Endothelial cell of umbilical vein (primary cell): ENCODE results near the gene ACTN3. TPM values are rescaled to one million over a fixed set of nuclear protein-coding genes. Genes with fewer than 3 reads are reported as not detected.
"Not testable (repeated sequence)": the region's sequence is repeated elsewhere in the genome, so short reads cannot be mapped to it uniquely, and the experiment has no call there.

Experiments used
- BruUV-seq: library from RNA; stranded (reverse); fragments of 400-500 nt; replicated peaks from 2 replicates; lab custom pipeline; 2021; lab: Mats Ljungman, UMichigan
- CTCF ChIA-PET: fragments of 300-600, 350-600 bp; sonication (Branson Sonifier 250); formaldehyde crosslinking; loops from one replicate; lab custom pipeline; 2021; ENCODE audit warnings: antibody characterized with exemption, inconsistent platforms; lab: Charles Lee
- POLR2A ChIA-PET: fragments of 300-600, 350-600 bp; sonication (Branson Sonifier 250); formaldehyde crosslinking; loops from one replicate; lab custom pipeline; 2021; ENCODE audit warnings: antibody characterized with exemption, inconsistent platforms; lab: Charles Lee
- DNase-seq: peaks from one replicate; pipeline ENCODE4 v3.0.0-alpha.2; 2011; ENCODE audit warnings: low read depth, low spot score
- FAIRE-seq: peaks from 2 replicates; lab custom pipeline; 2011; peaks lifted over from hg19 to GRCh38; lab: Jason Lieb, UNC
- H2AFZ ChIP-seq: 2 replicates; pipeline ENCODE4 v1.6.0; 2012; ENCODE audit warnings: low read depth, low read length, control low read depth, inconsistent platforms
- H3K27ac ChIP-seq: 2 replicates; pipeline ENCODE4 v1.5.1; 2011; ENCODE audit warnings: low read depth, mild to moderate bottlenecking, control low read depth, low read length, moderate library complexity; ENCODE audit not compliant: insufficient read depth
- H3K27me3 ChIP-seq, 2 experiments: 2 replicates each; pipeline versions ENCODE4 v1.6.0 to v1.6.1; 2011; ENCODE audit warnings: low read length in 2 of 2, mixed read lengths in 1 of 2; ENCODE audit not compliant: control insufficient read depth in 2 of 2, insufficient read depth in 2 of 2
- H3K36me3 ChIP-seq, 2 experiments: 2 replicates in 1 of 2; 3 replicates in 1 of 2; pipeline ENCODE4 v1.5.1; 2011; ENCODE audit warnings: low read length in 2 of 2, mild to moderate bottlenecking in 1 of 2, moderate library complexity in 1 of 2; ENCODE audit not compliant: control insufficient read depth in 2 of 2, insufficient read depth in 2 of 2; ENCODE audit errors: extremely low read depth in 1 of 2
- H3K4me1 ChIP-seq: 3 replicates; pipeline ENCODE4 v1.5.1; 2011; ENCODE audit warnings: mild to moderate bottlenecking, low read length; ENCODE audit not compliant: control insufficient read depth, insufficient read depth; ENCODE audit errors: extremely low read depth
- H3K4me2 ChIP-seq: 2 replicates; pipeline ENCODE4 v1.6.1; 2011; ENCODE audit warnings: low read length, control low read depth, mixed read lengths; ENCODE audit not compliant: insufficient read depth
- H3K4me3 ChIP-seq, 3 experiments: fragments of 200-600 bp in 1 of 3; sonication (generic), shearing (Covaris generic) in 1 of 3; replicated peaks in 1 of 3; 2 replicates each; pipeline ENCODE4 v1.5.1; 2011 to 2016; ENCODE audit warnings: control low read depth in 3 of 3, low read length in 3 of 3, mild to moderate bottlenecking in 2 of 3, inconsistent platforms in 1 of 3, low read depth in 1 of 3, moderate library complexity in 1 of 3; ENCODE audit not compliant: insufficient read depth in 1 of 3
- H3K79me2 ChIP-seq: 2 replicates; pipeline ENCODE4 v1.6.0; 2012; ENCODE audit warnings: low read length, inconsistent platforms; ENCODE audit not compliant: control insufficient read depth, insufficient read depth
- H3K9ac ChIP-seq: replicated peaks from 2 replicates; pipeline ENCODE3; 2011; ENCODE audit warnings: low read length, control low read depth; ENCODE audit not compliant: insufficient read depth; ENCODE audit errors: extremely low read depth
- H3K9me1 ChIP-seq: replicated peaks from 3 replicates; pipeline ENCODE4 v1.6.0; 2011; ENCODE audit warnings: mild to moderate bottlenecking, low read length; ENCODE audit not compliant: control insufficient read depth, insufficient read depth; ENCODE audit errors: extremely low read depth
- H3K9me3 ChIP-seq: replicated peaks from 2 replicates; pipeline ENCODE4 v1.5.1; 2012; ENCODE audit warnings: low read length, inconsistent platforms; ENCODE audit not compliant: control insufficient read depth, insufficient read depth
- H4K20me1 ChIP-seq: replicated peaks from 2 replicates; pipeline ENCODE3; 2011; ENCODE audit warnings: mild to moderate bottlenecking, low read length; ENCODE audit not compliant: control insufficient read depth, insufficient read depth; ENCODE audit errors: extremely low read depth
- CTCF ChIP-seq, 2 donors: IDR thresholded peaks; 1 replicate in 1 of 2; 2 replicates in 1 of 2; pipeline ENCODE4 v1.5.1; 2011; ENCODE audit warnings: low read length in 2 of 2, mild to moderate bottlenecking in 2 of 2, moderate library complexity in 2 of 2, control low read depth in 1 of 2, inconsistent platforms in 1 of 2, low read depth in 1 of 2; ENCODE audit not compliant: insufficient read depth in 1 of 2; ENCODE audit errors: extremely low read depth in 1 of 2
- FOS ChIP-seq: IDR thresholded peaks from 2 replicates; pipeline ENCODE4 v1.6.1; 2011; ENCODE audit warnings: mild to moderate bottlenecking, low read length, moderate library complexity, borderline replicate concordance; ENCODE audit not compliant: insufficient read depth
- GATA2 ChIP-seq: IDR thresholded peaks from 2 replicates; pipeline ENCODE4 v1.7.0; 2011; ENCODE audit warnings: low read depth, mild to moderate bottlenecking, moderate library complexity, mixed read lengths, low read length; ENCODE audit not compliant: insufficient read length, insufficient read depth
- JUN ChIP-seq: IDR thresholded peaks from 2 replicates; pipeline ENCODE4 v1.6.1; 2011; ENCODE audit warnings: borderline replicate concordance, low read depth; ENCODE audit not compliant: insufficient read length, insufficient read depth
- POLR2AphosphoS5 ChIP-seq: IDR thresholded peaks from 2 replicates; pipeline ENCODE4 v1.6.1; 2012; ENCODE audit warnings: low read depth, mild to moderate bottlenecking, control low read depth, low read length, moderate library complexity; ENCODE audit not compliant: insufficient read depth
- dilution Hi-C: fragments of 300-500 bp; cut with MboI; formaldehyde crosslinking; loops from one replicate; pipeline ENCODE4 v1.15.0; 2019; ENCODE audit warnings: low sequenced_read_pairs; ENCODE audit not compliant: extremely low pct_ligation_motif_present
- intact Hi-C: fragments of 100-400 bp; cut with micrococcal nuclease; formaldehyde crosslinking; loops from one replicate; pipeline ENCODE4 v1.10.0; 2022
- polyA plus RNA-seq, 4 experiments: library from polyadenylated mRNA; depleted of rRNA in 3 of 4; stranded (reverse) in 3 of 4; unstranded in 1 of 4; fragments of >200 nt; gene quantifications; 2 replicates each; pipeline versions ENCODE4 v1.2.1 to v1.2.3, GENCODE V29; 2011 to 2012; ENCODE audit warnings: missing spikeins in 1 of 4
- total RNA-seq: library from RNA; stranded (reverse); gene quantifications from 2 replicates; pipeline ENCODE4 v1.2.3, GENCODE V29; 2021

The ACTN3 gene
- total and polyA plus RNA-seq, 2 donors (not counting 3 experiments of a cell fraction or from before 2014, with no cell fraction given) = 0.17 to 0.18 TPM

- Histone ChIP-seq H4K20me1 (no peaks in the 10 kb centered on the region), H3K9me1 (no peaks in the 10 kb centered on the region), H3K79me2 (no peaks in the 10 kb centered on the region), H3K9me3 (no peaks in the 10 kb centered on the region), H3K27me3 (no peaks in the 10 kb centered on the region), H3K4me1 (no peaks in the 10 kb centered on the region), H3K9ac (no peak overlapping the region), H3K4me2 (no peak overlapping the region), H3K27ac (no peak overlapping the region), H3K36me3 (peaks cover 2 to 17% of the 10 kb centered on the region in 2 experiments), H2AFZ (no peak overlapping the region), H3K4me3 (no peak overlapping the region)
- TF ChIP-seq POLR2AphosphoS5 (no peak), JUN (no peak), CTCF (IDR thresholded peaks at IDR 0.05; ENCODE audit: extremely low read depth in 1 of 2, insufficient read depth in 1 of 2, low read depth in 1 of 2, low read length in 2 of 2) (no peak), FOS (no peak), GATA2 (no peak)
- ChIA-PET POLR2A (no interaction called here), CTCF (no interaction called here)
- no peak for DNase-seq
- intact Hi-C loops = no loop called here
- no TSS peak for BruUV-seq
- FAIRE-seq = no peak
- dilution Hi-C loops = no loop called here
These were observed 57.5 kb downstream of the ACTN3 start for GRCh38 chr11:66604155-66604554.

GRCh38 chr11:66606608-66607007 lies 59.9 kb downstream of the ACTN3 start:
- H3K27ac ChIP-seq = not testable (repeated sequence)

More at GRCh38 chr11:66606608-66607007, 59.9 kb downstream of the ACTN3 start:
- H4K20me1 ChIP-seq, DNase-seq, H3K27me3 ChIP-seq, dilution Hi-C loops, FAIRE-seq, intact Hi-C loops, H3K9me3 ChIP-seq, H3K9me1 ChIP-seq, BruUV-seq, H3K9ac ChIP-seq, H3K4me3 ChIP-seq, H2AFZ ChIP-seq, H3K4me2 ChIP-seq, H3K79me2 ChIP-seq, H3K4me1 ChIP-seq: not testable (repeated sequence)
- ChIA-PET POLR2A (interaction anchor here (1.5 kb wide), 1 partner anchor 10 kb away, joined by 5 read pairs; the partner anchor contains the start of gene RBM14), CTCF (interaction anchor here (1.3 kb wide), 1 partner anchor 14 kb away, joined by 3 read pairs; no protein-coding TSS in a partner anchor)
- peaks cover 2 to 13% of the 10 kb centered on the region in 2 experiments for H3K36me3 ChIP-seq
